Neutrophil (primary cell): ENCODE data around the gene SOX5.

Experiments
- H3K27ac ChIP-seq: fragments of 200-600 bp; sonication (generic); 2 replicates; pipeline ENCODE4 v1.5.1; 2016; ENCODE audit warnings: mild to moderate bottlenecking, moderate library complexity
- H3K27me3 ChIP-seq: fragments of 200-600 bp; sonication (generic); 2 replicates; pipeline ENCODE4 v1.6.0; 2016; ENCODE audit warnings: mild to moderate bottlenecking
- H3K36me3 ChIP-seq: fragments of 200-600 bp; sonication (generic); 2 replicates; pipeline ENCODE4 v1.5.1; 2017
- H3K4me1 ChIP-seq, 2 experiments: fragments of 200-600 bp in 1 of 2; sonication (generic) in 1 of 2; 1 replicate in 1 of 2; 2 replicates in 1 of 2; pipeline versions ENCODE4 v1.5.1 to v1.6.1; 2013 to 2016; ENCODE audit warnings: low read depth in 1 of 2, low read length in 1 of 2, mild to moderate bottlenecking in 1 of 2, moderate library complexity in 1 of 2; ENCODE audit not compliant: control insufficient read depth in 1 of 2, insufficient read depth in 1 of 2
- H3K4me3 ChIP-seq, 2 experiments: fragments of 200-600 bp in 1 of 2; sonication (generic) in 1 of 2; 1 replicate in 1 of 2; 2 replicates in 1 of 2; pipeline ENCODE4 v1.5.1; 2013 to 2016; ENCODE audit warnings: low read depth in 1 of 2, low read length in 1 of 2, mild to moderate bottlenecking in 1 of 2, moderate library complexity in 1 of 2
- H3K9me3 ChIP-seq: fragments of 200-600 bp; sonication (generic); 2 replicates; pipeline ENCODE4 v1.5.1; 2016
- CTCF ChIP-seq: fragments of 200-600 bp; sonication (generic); IDR thresholded peaks from 2 replicates; pipeline ENCODE4 v1.5.1; 2016; ENCODE audit warnings: antibody characterized with exemption

SOX5 gene

GRCh38 chr12:23587833-23588559 is 361.5 kb downstream of the SOX5 start:
- Histone ChIP-seq H3K36me3 (no peaks in the 10 kb centered on the region), H3K4me1 (no peaks in the 10 kb centered on the region), H3K27me3 (no peaks in the 10 kb centered on the region), H3K9me3 (no peaks in the 10 kb centered on the region), H3K4me3 (no peak overlapping the region), H3K27ac (no peak overlapping the region)
- TF ChIP-seq CTCF: no peak

GRCh38 chr12:23585782-23586163 is 363.7 kb downstream of the SOX5 start:
- no peaks in the 10 kb centered on the region for H3K27me3 ChIP-seq
- H3K4me3 ChIP-seq: no peak overlapping the region
- no peaks in the 10 kb centered on the region for H3K4me1 ChIP-seq
- TF ChIP-seq CTCF: no peak
- no peaks in the 10 kb centered on the region for H3K9me3 ChIP-seq
- H3K27ac ChIP-seq: no peak overlapping the region
- H3K36me3 ChIP-seq: no peaks in the 10 kb centered on the region

- Histone ChIP-seq H3K27ac (no peak overlapping the region), H3K4me1 (no peaks in the 10 kb centered on the region), H3K36me3 (no peaks in the 10 kb centered on the region), H3K27me3 (no peaks in the 10 kb centered on the region), H3K4me3 (no peak overlapping the region), H3K9me3 (no peaks in the 10 kb centered on the region)
- TF ChIP-seq CTCF: no peak
Measured at GRCh38 chr12:23585156-23585781, 364.2 kb downstream of the SOX5 start.

- no peaks in the 10 kb centered on the region for H3K4me1 ChIP-seq
- no peak overlapping the region for H3K27ac ChIP-seq
- no peak for TF ChIP-seq CTCF
- no peaks in the 10 kb centered on the region for H3K36me3 ChIP-seq
- no peaks in the 10 kb centered on the region for H3K27me3 ChIP-seq
- H3K4me3 ChIP-seq: no peak overlapping the region
- H3K9me3 ChIP-seq: no peaks in the 10 kb centered on the region
Measured at GRCh38 chr12:23581913-23582312, 367.6 kb downstream of the SOX5 start.

GRCh38 chr12:23579257-23579656 is 370.2 kb downstream of the SOX5 start:
- H3K27ac ChIP-seq: no peak overlapping the region
- no peak for TF ChIP-seq CTCF
- H3K27me3 ChIP-seq: no peaks in the 10 kb centered on the region
- H3K9me3 ChIP-seq: no peaks in the 10 kb centered on the region
- no peak overlapping the region for H3K4me3 ChIP-seq
- H3K36me3 ChIP-seq: no peaks in the 10 kb centered on the region
- H3K4me1 ChIP-seq: no peaks in the 10 kb centered on the region
